HepG2 (cell line): Measurements from ENCODE around the gene BABAM1. TPM values are rescaled to one million over a fixed set of nuclear protein-coding genes. Genes with fewer than 3 reads are reported as not detected.

ENCODE experiments used
- CBFB ChIP-seq: sonication (generic); formaldehyde crosslinking; IDR thresholded peaks from 2 replicates; pipeline ENCODE4 v1.4.0; 2020; ENCODE audit warnings: missing genetic modification reagents
- DR1 ChIP-seq: sonication (generic); formaldehyde crosslinking; IDR thresholded peaks from 2 replicates; pipeline ENCODE4 v1.8.0; 2021; ENCODE audit warnings: mild to moderate bottlenecking, missing genetic modification reagents, inconsistent platforms
- GABPB1 ChIP-seq: IDR thresholded peaks from 2 replicates; pipeline ENCODE4 v1.6.1; 2016; ENCODE audit warnings: mild to moderate bottlenecking, missing genetic modification reagents, moderate library complexity, missing compliant biosample characterization
- GZF1 ChIP-seq: sonication (generic); formaldehyde crosslinking; IDR thresholded peaks from 2 replicates; pipeline ENCODE4 v1.5.1; 2020; ENCODE audit warnings: mild to moderate bottlenecking, missing genetic modification reagents
- HNRNPK ChIP-seq: fragments of 200-400 bp; formaldehyde crosslinking; IDR thresholded peaks from 2 replicates; pipeline ENCODE4 v1.6.1; 2018; ENCODE audit warnings: low read length, low read depth, moderate library complexity, mild to moderate bottlenecking; ENCODE audit not compliant: poor library complexity, severe bottlenecking
- HOXA7 ChIP-seq: sonication (generic); formaldehyde crosslinking; IDR thresholded peaks from 2 replicates; pipeline ENCODE4 v1.8.1; 2022; ENCODE audit warnings: mild to moderate bottlenecking, missing genetic modification reagents, moderate library complexity
- KAT8 ChIP-seq: IDR thresholded peaks from 2 replicates; pipeline ENCODE4 v1.6.1; 2016; ENCODE audit warnings: missing genetic modification reagents, missing compliant biosample characterization
- MAFF ChIP-seq: IDR thresholded peaks from 2 replicates; pipeline ENCODE4 v1.6.1; 2011; ENCODE audit warnings: low read depth, low read length, improper control_type of control experiment
- SMAD3 ChIP-seq: sonication (generic); formaldehyde crosslinking; IDR thresholded peaks from 2 replicates; pipeline ENCODE4 v1.4.0; 2020; ENCODE audit warnings: missing genetic modification reagents
- SOX13 ChIP-seq, 3 experiments: fragments of 450-650 bp in 1 of 3; sonication (generic) in 1 of 3; formaldehyde crosslinking in 1 of 3; IDR thresholded peaks in 2 of 3; conservative IDR thresholded peaks in 1 of 3; 2 replicates each; pipeline versions ENCODE4 v1.5.0 to v1.6.1; 2016 to 2020; ENCODE audit warnings: antibody characterized with exemption in 1 of 3, mild to moderate bottlenecking in 1 of 3, missing compliant biosample characterization in 1 of 3, missing genetic modification reagents in 1 of 3, moderate library complexity in 1 of 3
- SRY ChIP-seq: sonication (generic); formaldehyde crosslinking; IDR thresholded peaks from 2 replicates; pipeline ENCODE4 v1.8.0; 2022; ENCODE audit warnings: mild to moderate bottlenecking, missing genetic modification reagents
- TEAD2 ChIP-seq: sonication (generic); formaldehyde crosslinking; IDR thresholded peaks from 2 replicates; pipeline ENCODE4 v1.9.0; 2021; ENCODE audit warnings: missing genetic modification reagents
- TOPORS ChIP-seq: sonication (generic); formaldehyde crosslinking; IDR thresholded peaks from 2 replicates; pipeline ENCODE4 v1.8.0; 2023; ENCODE audit warnings: mild to moderate bottlenecking, missing genetic modification reagents
- ZKSCAN8 ChIP-seq: IDR thresholded peaks from 2 replicates; pipeline ENCODE4 v1.6.1; 2016; ENCODE audit warnings: borderline replicate concordance, missing genetic modification reagents, missing compliant biosample characterization
- ZNF44 ChIP-seq: sonication (generic); formaldehyde crosslinking; IDR thresholded peaks from 2 replicates; pipeline ENCODE4 v1.5.1; 2020; ENCODE audit warnings: mild to moderate bottlenecking, missing genetic modification reagents
- ZNF552 ChIP-seq: sonication (generic); formaldehyde crosslinking; IDR thresholded peaks from 2 replicates; pipeline ENCODE4 v1.9.0; 2022; ENCODE audit warnings: missing genetic modification reagents, mild to moderate bottlenecking, borderline replicate concordance
- ZNF614 ChIP-seq: IDR thresholded peaks from 2 replicates; pipeline ENCODE4 v1.6.1; 2018; ENCODE audit warnings: missing biosample characterization, missing genetic modification reagents, inconsistent platforms, borderline replicate concordance
- polyA plus RNA-seq, 8 experiments: library from polyadenylated mRNA; depleted of rRNA in 3 of 8; stranded (reverse) in 7 of 8; unstranded in 1 of 8; fragments of >200 nt; fragmentation: Illumina TruSeq in 4 of 8; extraction: Trizol in 4 of 8; gene quantifications; 2 replicates each; pipeline versions ENCODE4 v1.2.1 to v1.2.3, GENCODE V29; 2011 to 2016; ENCODE audit warnings: low read depth in 4 of 8, missing spikeins in 1 of 8, mixed read lengths in 1 of 8; ENCODE audit not compliant: insufficient read depth in 1 of 8
- total RNA-seq, 5 experiments: library from RNA; depleted of rRNA; stranded (reverse); fragments of >200 nt; fragmentation: Illumina TruSeq; extraction: Trizol; gene quantifications; 2 replicates each; pipeline ENCODE4 v1.2.3, GENCODE V29; 2016; ENCODE audit warnings: low read depth in 1 of 5
- TF ChIP-seq, protein P1 (sequence below), 2 experiments: sonication (generic) in 1 of 2; formaldehyde crosslinking in 1 of 2; IDR thresholded peaks; 2 replicates each; pipeline versions ENCODE4 v1.4.0 to v1.6.1; 2016 to 2020; ENCODE audit warnings: borderline replicate concordance in 1 of 2, low read depth in 1 of 2, mild to moderate bottlenecking in 1 of 2, missing genetic modification reagents in 1 of 2
- TF ChIP-seq, protein P2 (sequence below): sonication (generic); formaldehyde crosslinking; IDR thresholded peaks from 2 replicates; pipeline ENCODE4 v1.5.0; 2020; ENCODE audit warnings: missing genetic modification reagents
- TF ChIP-seq, protein P3 (sequence below): sonication (generic); formaldehyde crosslinking; IDR thresholded peaks from 2 replicates; pipeline ENCODE4 v1.4.0; 2020; ENCODE audit warnings: missing genetic modification reagents

Gene BABAM1
- total and polyA plus RNA-seq, 2 of the 13 experiments (the other 11 are each of a cell fraction or from before 2014, with no cell fraction given), result 70.0 to 82.0 TPM

DNA sequence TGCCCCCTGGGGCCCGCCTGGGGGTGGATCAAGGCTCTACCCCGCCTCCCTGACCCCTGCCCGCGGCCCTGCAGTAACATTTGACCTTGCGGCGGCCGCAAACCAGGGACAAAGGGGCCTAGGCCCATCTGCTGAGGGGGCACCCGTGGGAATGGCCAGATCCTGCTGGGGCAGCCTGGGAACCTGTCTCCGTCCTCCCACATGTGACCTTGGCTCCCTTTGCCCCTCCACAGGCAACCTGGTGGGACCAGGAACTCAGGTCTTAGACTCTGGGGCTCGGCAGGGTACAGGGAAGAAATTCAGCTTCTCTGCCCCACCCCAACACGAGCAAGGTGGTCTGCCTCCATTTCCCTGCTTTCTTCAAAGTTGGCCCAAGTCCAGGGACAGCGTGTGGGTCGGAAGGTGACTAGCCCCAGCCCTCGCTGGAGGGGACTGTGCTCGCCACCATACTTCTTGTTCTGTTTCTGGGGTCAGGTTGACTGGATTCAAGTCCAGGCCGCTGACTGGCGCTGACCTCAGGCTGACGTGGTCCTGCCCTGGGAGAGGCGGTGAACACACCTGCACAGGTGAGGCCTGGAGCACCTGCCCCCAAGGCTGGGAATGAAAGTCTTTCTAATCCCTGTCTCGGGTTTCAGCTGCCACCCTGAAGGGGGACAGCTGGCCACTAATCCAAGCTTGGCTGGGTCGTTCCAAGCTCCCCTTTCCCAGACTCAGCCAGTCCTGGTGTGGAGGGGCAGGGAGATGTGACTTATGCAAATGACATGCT, 19.0 kb upstream of the BABAM1 start (continued):
- TF ChIP-seq ZKSCAN8, result peak; percentile 99
- no peak for TF ChIP-seq HOXA7 (CRISPR knock-in tag)
- TF ChIP-seq SOX13 (IDR thresholded peaks at IDR 0.05), result peak; percentile 80
- peak in 1 of 2 experiments; percentile 92; a peak in 2 of 4 replicates for TF ChIP-seq SOX13 (CRISPR knock-in tag; conservative IDR thresholded peaks at IDR 0.05 in 1 of 2, IDR thresholded peaks at IDR 0.05 in 1 of 2)
- TF ChIP-seq, protein P1, sequence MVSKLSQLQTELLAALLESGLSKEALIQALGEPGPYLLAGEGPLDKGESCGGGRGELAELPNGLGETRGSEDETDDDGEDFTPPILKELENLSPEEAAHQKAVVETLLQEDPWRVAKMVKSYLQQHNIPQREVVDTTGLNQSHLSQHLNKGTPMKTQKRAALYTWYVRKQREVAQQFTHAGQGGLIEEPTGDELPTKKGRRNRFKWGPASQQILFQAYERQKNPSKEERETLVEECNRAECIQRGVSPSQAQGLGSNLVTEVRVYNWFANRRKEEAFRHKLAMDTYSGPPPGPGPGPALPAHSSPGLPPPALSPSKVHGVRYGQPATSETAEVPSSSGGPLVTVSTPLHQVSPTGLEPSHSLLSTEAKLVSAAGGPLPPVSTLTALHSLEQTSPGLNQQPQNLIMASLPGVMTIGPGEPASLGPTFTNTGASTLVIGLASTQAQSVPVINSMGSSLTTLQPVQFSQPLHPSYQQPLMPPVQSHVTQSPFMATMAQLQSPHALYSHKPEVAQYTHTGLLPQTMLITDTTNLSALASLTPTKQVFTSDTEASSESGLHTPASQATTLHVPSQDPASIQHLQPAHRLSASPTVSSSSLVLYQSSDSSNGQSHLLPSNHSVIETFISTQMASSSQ (IDR thresholded peaks at IDR 0.05; ENCODE audit: low read depth), result peak; percentile 86
- TF ChIP-seq, protein P1 (CRISPR knock-in tag; IDR thresholded peaks at IDR 0.05; ENCODE audit: borderline replicate concordance), result peak; percentile 97
- TF ChIP-seq, protein P2, sequence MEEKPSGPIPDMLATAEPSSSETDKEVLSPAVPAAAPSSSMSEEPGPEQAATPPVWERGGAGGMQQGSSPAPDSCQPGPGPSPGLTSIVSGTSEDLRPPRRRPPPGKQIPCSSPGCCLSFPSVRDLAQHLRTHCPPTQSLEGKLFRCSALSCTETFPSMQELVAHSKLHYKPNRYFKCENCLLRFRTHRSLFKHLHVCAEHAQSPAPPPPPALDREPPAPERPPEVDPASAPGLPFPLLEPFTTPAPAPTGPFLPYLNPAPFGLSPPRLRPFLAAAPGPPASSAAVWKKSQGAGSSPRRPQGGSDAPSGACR (CRISPR knock-in tag), result peak; percentile 91
- TF ChIP-seq DR1 (CRISPR knock-in tag), result no peak
- peak; percentile 78 for TF ChIP-seq KAT8 (CRISPR knock-in tag)
- TF ChIP-seq CBFB, result peak; percentile 100
- TF ChIP-seq TOPORS (CRISPR knock-in tag), result peak; percentile 78; the same call in 1 of the 2 replicates
- no peak for TF ChIP-seq GZF1 (CRISPR knock-in tag)
- TF ChIP-seq GABPB1, result peak; percentile 80
- peak; percentile 34; the same call in 1 of the 2 replicates for TF ChIP-seq ZNF614 (CRISPR knock-in tag)
- 0 out of 2 replicates have a peak, but pooled peaks have one; percentile 56 for TF ChIP-seq ZNF552 (CRISPR knock-in tag)
- peak; percentile 87 for TF ChIP-seq SMAD3 (CRISPR knock-in tag)
- TF ChIP-seq TEAD2, result no peak
- TF ChIP-seq ZNF44 (CRISPR knock-in tag), result no peak
- TF ChIP-seq MAFF, result no peak
- TF ChIP-seq, protein P3, sequence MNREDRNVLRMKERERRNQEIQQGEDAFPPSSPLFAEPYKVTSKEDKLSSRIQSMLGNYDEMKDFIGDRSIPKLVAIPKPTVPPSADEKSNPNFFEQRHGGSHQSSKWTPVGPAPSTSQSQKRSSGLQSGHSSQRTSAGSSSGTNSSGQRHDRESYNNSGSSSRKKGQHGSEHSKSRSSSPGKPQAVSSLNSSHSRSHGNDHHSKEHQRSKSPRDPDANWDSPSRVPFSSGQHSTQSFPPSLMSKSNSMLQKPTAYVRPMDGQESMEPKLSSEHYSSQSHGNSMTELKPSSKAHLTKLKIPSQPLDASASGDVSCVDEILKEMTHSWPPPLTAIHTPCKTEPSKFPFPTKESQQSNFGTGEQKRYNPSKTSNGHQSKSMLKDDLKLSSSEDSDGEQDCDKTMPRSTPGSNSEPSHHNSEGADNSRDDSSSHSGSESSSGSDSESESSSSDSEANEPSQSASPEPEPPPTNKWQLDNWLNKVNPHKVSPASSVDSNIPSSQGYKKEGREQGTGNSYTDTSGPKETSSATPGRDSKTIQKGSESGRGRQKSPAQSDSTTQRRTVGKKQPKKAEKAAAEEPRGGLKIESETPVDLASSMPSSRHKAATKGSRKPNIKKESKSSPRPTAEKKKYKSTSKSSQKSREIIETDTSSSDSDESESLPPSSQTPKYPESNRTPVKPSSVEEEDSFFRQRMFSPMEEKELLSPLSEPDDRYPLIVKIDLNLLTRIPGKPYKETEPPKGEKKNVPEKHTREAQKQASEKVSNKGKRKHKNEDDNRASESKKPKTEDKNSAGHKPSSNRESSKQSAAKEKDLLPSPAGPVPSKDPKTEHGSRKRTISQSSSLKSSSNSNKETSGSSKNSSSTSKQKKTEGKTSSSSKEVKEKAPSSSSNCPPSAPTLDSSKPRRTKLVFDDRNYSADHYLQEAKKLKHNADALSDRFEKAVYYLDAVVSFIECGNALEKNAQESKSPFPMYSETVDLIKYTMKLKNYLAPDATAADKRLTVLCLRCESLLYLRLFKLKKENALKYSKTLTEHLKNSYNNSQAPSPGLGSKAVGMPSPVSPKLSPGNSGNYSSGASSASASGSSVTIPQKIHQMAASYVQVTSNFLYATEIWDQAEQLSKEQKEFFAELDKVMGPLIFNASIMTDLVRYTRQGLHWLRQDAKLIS (CRISPR knock-in tag), result no peak
- TF ChIP-seq SRY, result no peak
- TF ChIP-seq HNRNPK, result no peak
